ENCODE data around the gene MAPKBP1.

Gene MAPKBP1

GRCh38 chr15:41746802-41747201 is 27.5 kb upstream of the MAPKBP1 start:
- H4K12ac ChIP-seq (ENCODE audit: low read depth, low read length) = no peak overlapping the region
- no peak overlapping the region for H3K4me2 ChIP-seq (ENCODE audit: low read length)
- no peak overlapping the region for H3K4ac ChIP-seq (ENCODE audit: low read depth, low read length)
- no peak overlapping the region for H2AFZ ChIP-seq (ENCODE audit: insufficient read depth, low read length, poor library complexity)
- no peak overlapping the region for H3K27ac ChIP-seq (ENCODE audit: low read depth, low read length)
- peaks cover 8 to 16% of the 10 kb centered on the region in 2 experiments for H3K36me3 ChIP-seq (ENCODE audit: control insufficient read depth in 1 of 2, insufficient read depth in 2 of 2, low read length in 2 of 2)
- no peak overlapping the region for H4K91ac ChIP-seq (ENCODE audit: low read depth, low read length)
- no peak overlapping the region for H3K14ac ChIP-seq (ENCODE audit: low read length)
- peak in 1 of 2 donors; percentile 59 for DNase-seq
- H3K4me1 ChIP-seq (ENCODE audit: control insufficient read depth in 1 of 2, insufficient read depth in 2 of 2, low read length in 2 of 2) = peaks cover 0 to 3% of the 10 kb centered on the region in 2 experiments
- H2BK5ac ChIP-seq (ENCODE audit: low read depth, low read length, poor library complexity) = no peak overlapping the region
- no peak overlapping the region for H2BK120ac ChIP-seq (ENCODE audit: insufficient read depth, low read length, poor library complexity)
- no peaks in the 10 kb centered on the region for H3K79me2 ChIP-seq (ENCODE audit: control insufficient read depth, insufficient read depth, low read length, poor library complexity)
- no peak overlapping the region for H2BK12ac ChIP-seq (ENCODE audit: low read length)
- H3K9ac ChIP-seq (ENCODE audit: low read length) = no peak overlapping the region
- H4K8ac ChIP-seq (ENCODE audit: low read depth, low read length) = no peak overlapping the region
- no peaks in the 10 kb centered on the region for H3K27me3 ChIP-seq (ENCODE audit: insufficient read depth, low read length)
- no CpG with 5 or more reads among the region's 1 CpG for WGBS (ENCODE audit: extremely low coverage, insufficient coverage, insufficient read length)
- H3K9me3 ChIP-seq (ENCODE audit: insufficient read depth, low read depth, low read length) = no peaks in the 10 kb centered on the region
- H2AK5ac ChIP-seq (ENCODE audit: low read length) = no peak overlapping the region
- no peak overlapping the region for H3K23ac ChIP-seq (ENCODE audit: low read length)
- H3K4me3 ChIP-seq (ENCODE audit: low read depth, low read length) = no peak overlapping the region
- no peaks in the 10 kb centered on the region for H3K79me1 ChIP-seq (ENCODE audit: low read length)
- H3K18ac ChIP-seq (ENCODE audit: low read length) = no peak overlapping the region

GRCh38 chr15:41756198-41756597 is 18.1 kb upstream of the MAPKBP1 start:
- Histone ChIP-seq H3K23ac (ENCODE audit: low read length) (no peak overlapping the region), H3K79me2 (ENCODE audit: control insufficient read depth, insufficient read depth, low read length, poor library complexity) (no peaks in the 10 kb centered on the region), H3K4ac (ENCODE audit: low read depth, low read length) (no peak overlapping the region), H4K8ac (ENCODE audit: low read depth, low read length) (no peak overlapping the region), H3K4me3 (ENCODE audit: low read depth, low read length) (no peak overlapping the region), H3K4me1 (ENCODE audit: control insufficient read depth in 1 of 2, insufficient read depth in 2 of 2, low read length in 2 of 2) (no peaks in the 10 kb centered on the region), H2BK120ac (ENCODE audit: insufficient read depth, low read length, poor library complexity) (no peak overlapping the region), H2AFZ (ENCODE audit: insufficient read depth, low read length, poor library complexity) (no peak overlapping the region), H2BK12ac (ENCODE audit: low read length) (no peak overlapping the region), H3K27ac (ENCODE audit: low read depth, low read length) (no peak overlapping the region), H3K36me3 (ENCODE audit: control insufficient read depth in 1 of 2, insufficient read depth in 2 of 2, low read length in 2 of 2) (peaks cover 5 to 7% of the 10 kb centered on the region in 2 experiments), H2AK5ac (ENCODE audit: low read length) (no peak overlapping the region), H3K27me3 (ENCODE audit: insufficient read depth, low read length) (no peaks in the 10 kb centered on the region), H3K14ac (ENCODE audit: low read length) (no peak overlapping the region), H2BK5ac (ENCODE audit: low read depth, low read length, poor library complexity) (no peak overlapping the region), H4K91ac (ENCODE audit: low read depth, low read length) (no peak overlapping the region), H3K79me1 (ENCODE audit: low read length) (no peaks in the 10 kb centered on the region), H3K18ac (ENCODE audit: low read length) (no peak overlapping the region), H3K9me3 (ENCODE audit: insufficient read depth, low read depth, low read length) (no peaks in the 10 kb centered on the region), H4K12ac (ENCODE audit: low read depth, low read length) (no peak overlapping the region), H3K4me2 (ENCODE audit: low read length) (no peak overlapping the region), H3K9ac (ENCODE audit: low read length) (no peak overlapping the region)
- DNase-seq = no peak
- WGBS (ENCODE audit: extremely low coverage, insufficient coverage, insufficient read length) = no CpG with 5 or more reads among the region's 2 CpGs

DNA sequence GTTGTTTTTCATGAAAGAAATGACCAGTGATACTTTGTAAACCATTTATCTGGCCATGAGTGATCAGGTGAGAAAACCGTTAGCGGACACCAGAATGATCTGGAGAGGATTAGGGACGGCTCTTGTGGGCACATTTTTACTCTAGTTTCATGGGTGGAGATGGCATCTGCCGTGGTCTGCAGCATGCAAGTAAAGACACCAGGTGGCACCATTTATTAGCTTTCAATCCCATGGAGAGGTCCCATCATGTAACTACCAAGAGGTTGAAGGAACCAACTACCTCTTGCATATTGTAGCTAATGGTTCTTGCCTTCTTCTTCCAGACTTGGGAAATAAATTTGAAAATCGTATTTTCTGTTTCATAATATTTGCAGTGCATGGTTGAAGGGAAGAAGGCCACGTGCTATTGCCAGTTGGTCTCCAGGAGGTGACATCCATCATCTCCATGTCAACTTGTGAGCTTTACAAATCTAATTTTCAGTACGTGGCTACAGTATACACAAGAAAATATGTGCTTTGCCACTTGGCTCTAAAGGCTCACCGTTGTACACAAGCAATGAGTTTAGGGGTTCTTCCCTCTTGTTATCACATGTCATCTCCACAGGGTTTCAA is 1.5 kb upstream of the MAPKBP1 start:
- Histone ChIP-seq H3K4me2 (ENCODE audit: low read length) (no peak overlapping the region), H3K9me3 (ENCODE audit: insufficient read depth, low read depth, low read length) (no peaks in the 10 kb centered on the region), H3K14ac (ENCODE audit: low read length) (no peak overlapping the region), H3K27ac (ENCODE audit: low read depth, low read length) (no peak overlapping the region), H2AFZ (ENCODE audit: insufficient read depth, low read length, poor library complexity) (no peak overlapping the region), H4K8ac (ENCODE audit: low read depth, low read length) (no peak overlapping the region), H4K12ac (ENCODE audit: low read depth, low read length) (no peak overlapping the region), H3K4me3 (ENCODE audit: low read depth, low read length) (no peak overlapping the region), H3K18ac (ENCODE audit: low read length) (no peak overlapping the region), H2BK120ac (ENCODE audit: insufficient read depth, low read length, poor library complexity) (no peak overlapping the region), H3K79me1 (ENCODE audit: low read length) (peaks cover 13% of the 10 kb centered on the region), H2BK12ac (ENCODE audit: low read length) (no peak overlapping the region), H3K9ac (ENCODE audit: low read length) (no peak overlapping the region), H2AK5ac (ENCODE audit: low read length) (no peak overlapping the region), H3K4ac (ENCODE audit: low read depth, low read length) (no peak overlapping the region), H4K91ac (ENCODE audit: low read depth, low read length) (no peak overlapping the region), H3K23ac (ENCODE audit: low read length) (no peak overlapping the region), H3K27me3 (ENCODE audit: insufficient read depth, low read length) (no peaks in the 10 kb centered on the region), H3K36me3 (ENCODE audit: control insufficient read depth in 1 of 2, insufficient read depth in 2 of 2, low read length in 2 of 2) (peaks cover 0 to 2% of the 10 kb centered on the region in 2 experiments), H3K4me1 (ENCODE audit: control insufficient read depth in 1 of 2, insufficient read depth in 2 of 2, low read length in 2 of 2) (peaks cover 2 to 17% of the 10 kb centered on the region in 2 experiments), H3K79me2 (ENCODE audit: control insufficient read depth, insufficient read depth, low read length, poor library complexity) (peaks cover 5% of the 10 kb centered on the region), H2BK5ac (ENCODE audit: low read depth, low read length, poor library complexity) (no peak overlapping the region)
- no CpG with 5 or more reads among the region's 8 CpGs for WGBS (ENCODE audit: extremely low coverage, insufficient coverage, insufficient read length)
- peak; percentile 56 to 78 for DNase-seq

DNA sequence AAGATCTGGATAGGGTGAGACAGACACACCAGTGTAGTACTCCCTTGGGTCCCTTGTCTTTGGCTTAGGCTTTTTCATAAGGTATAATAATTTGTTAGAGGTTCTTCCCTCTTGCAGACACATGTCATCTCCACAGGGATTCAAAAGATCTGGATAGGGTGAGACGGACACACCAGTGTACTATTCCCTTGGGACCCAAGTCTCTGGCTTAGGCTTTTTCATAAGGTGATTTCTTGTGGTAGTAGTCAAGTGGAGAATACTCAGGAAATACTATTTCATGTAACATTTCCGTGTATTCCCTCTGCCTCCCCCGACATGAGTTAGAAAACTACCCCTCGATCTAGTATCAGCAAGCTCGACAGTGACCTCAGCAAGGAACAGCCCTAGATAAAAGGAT is 954 bp upstream of the MAPKBP1 start:
- H3K9ac ChIP-seq (ENCODE audit: low read length) = no peak overlapping the region
- H3K79me1 ChIP-seq (ENCODE audit: low read length) = peaks cover 13% of the 10 kb centered on the region
- H2BK120ac ChIP-seq (ENCODE audit: insufficient read depth, low read length, poor library complexity) = no peak overlapping the region
- peak overlapping the region; percentile 80 for H3K4me2 ChIP-seq (ENCODE audit: low read length)
- H4K12ac ChIP-seq (ENCODE audit: low read depth, low read length) = no peak overlapping the region
- H3K4me3 ChIP-seq (ENCODE audit: low read depth, low read length) = no peak overlapping the region
- peak overlapping the region; percentile 69 for H3K27ac ChIP-seq (ENCODE audit: low read depth, low read length)
- H3K18ac ChIP-seq (ENCODE audit: low read length) = no peak overlapping the region
- H4K91ac ChIP-seq (ENCODE audit: low read depth, low read length) = no peak overlapping the region
- peaks cover 2 to 17% of the 10 kb centered on the region in 2 experiments for H3K4me1 ChIP-seq (ENCODE audit: control insufficient read depth in 1 of 2, insufficient read depth in 2 of 2, low read length in 2 of 2)
- H4K8ac ChIP-seq (ENCODE audit: low read depth, low read length) = no peak overlapping the region
- no CpG with 5 or more reads among the region's 5 CpGs for WGBS (ENCODE audit: extremely low coverage, insufficient coverage, insufficient read length)
- H3K14ac ChIP-seq (ENCODE audit: low read length) = no peak overlapping the region
- H2BK12ac ChIP-seq (ENCODE audit: low read length) = no peak overlapping the region
- H3K27me3 ChIP-seq (ENCODE audit: insufficient read depth, low read length) = no peaks in the 10 kb centered on the region
- H2AK5ac ChIP-seq (ENCODE audit: low read length) = no peak overlapping the region
- peaks cover 0 to 2% of the 10 kb centered on the region in 2 experiments for H3K36me3 ChIP-seq (ENCODE audit: control insufficient read depth in 1 of 2, insufficient read depth in 2 of 2, low read length in 2 of 2)
- no peak overlapping the region for H3K4ac ChIP-seq (ENCODE audit: low read depth, low read length)
- no peak overlapping the region for H3K23ac ChIP-seq (ENCODE audit: low read length)
- H2AFZ ChIP-seq (ENCODE audit: insufficient read depth, low read length, poor library complexity) = no peak overlapping the region
- H2BK5ac ChIP-seq (ENCODE audit: low read depth, low read length, poor library complexity) = no peak overlapping the region
- no peak for DNase-seq
- H3K79me2 ChIP-seq (ENCODE audit: control insufficient read depth, insufficient read depth, low read length, poor library complexity) = peaks cover 5% of the 10 kb centered on the region
- H3K9me3 ChIP-seq (ENCODE audit: insufficient read depth, low read depth, low read length) = no peaks in the 10 kb centered on the region

Data from trophoblast cell (in vitro differentiated cells and primary cell).